HepG2 (cell line): ENCODE measurements around the gene NOL4L. TPM values are rescaled to one million over a fixed set of nuclear protein-coding genes. Genes with fewer than 3 reads are reported as not detected.

Experiments
- GTF2F1 ChIP-seq: fragments of 150-350 bp; IDR thresholded peaks from 2 replicates; pipeline ENCODE4 v1.6.1; 2014; ENCODE audit warnings: low read length
- KAT2B ChIP-seq: fragments of 150-350 bp; IDR thresholded peaks from 2 replicates; pipeline ENCODE4 v1.6.1; 2014; ENCODE audit warnings: low read depth, low read length, borderline replicate concordance
- KLF16 ChIP-seq, 2 experiments: sonication (generic) in 1 of 2; formaldehyde crosslinking in 1 of 2; IDR thresholded peaks; 2 replicates each; pipeline versions ENCODE4 v1.6.1 to v1.8.0; 2016 to 2023; ENCODE audit warnings: missing genetic modification reagents in 2 of 2, missing compliant biosample characterization in 1 of 2
- LCORL ChIP-seq, 2 experiments: fragments of 450-650 bp in 1 of 2; sonication (generic) in 1 of 2; formaldehyde crosslinking in 1 of 2; IDR thresholded peaks; 2 replicates each; pipeline versions ENCODE4 v1.5.0 to v1.6.1; 2017 to 2020; ENCODE audit warnings: antibody characterized with exemption in 1 of 2, missing genetic modification reagents in 1 of 2
- RCOR2 ChIP-seq: IDR thresholded peaks from 2 replicates; pipeline ENCODE4 v1.6.1; 2016; ENCODE audit warnings: missing biosample characterization, missing genetic modification reagents
- ZC3H4 ChIP-seq: sonication (generic); formaldehyde crosslinking; IDR thresholded peaks from 2 replicates; pipeline ENCODE4 v1.4.0; 2020; ENCODE audit warnings: missing genetic modification reagents, borderline replicate concordance
- ZNF282 ChIP-seq: fragments of 450-650 bp; IDR thresholded peaks from 2 replicates; pipeline ENCODE4 v1.6.1; 2018; ENCODE audit not compliant: partially characterized antibody
- ZNF615 ChIP-seq: sonication (generic); formaldehyde crosslinking; IDR thresholded peaks from 2 replicates; pipeline ENCODE4 v1.5.0; 2020; ENCODE audit warnings: mild to moderate bottlenecking, missing genetic modification reagents, borderline replicate concordance
- ZNF619 ChIP-seq: sonication (generic); formaldehyde crosslinking; IDR thresholded peaks from 2 replicates; pipeline ENCODE4 v1.4.0; 2020; ENCODE audit warnings: mild to moderate bottlenecking, missing genetic modification reagents
- ZNF670 ChIP-seq: sonication (generic); formaldehyde crosslinking; IDR thresholded peaks from 2 replicates; pipeline ENCODE4 v1.8.0; 2022; ENCODE audit warnings: mild to moderate bottlenecking, missing genetic modification reagents, borderline replicate concordance
- ZNF674 ChIP-seq: sonication (generic); formaldehyde crosslinking; IDR thresholded peaks from 2 replicates; pipeline ENCODE4 v1.5.0; 2020; ENCODE audit warnings: low read depth, mild to moderate bottlenecking, missing genetic modification reagents
- ZNF773 ChIP-seq: sonication (generic); formaldehyde crosslinking; IDR thresholded peaks from 2 replicates; pipeline ENCODE4 v1.4.0; 2020; ENCODE audit warnings: missing genetic modification reagents, borderline replicate concordance
- polyA plus RNA-seq, 8 experiments: library from polyadenylated mRNA; depleted of rRNA in 3 of 8; stranded (reverse) in 7 of 8; unstranded in 1 of 8; fragments of >200 nt; fragmentation: Illumina TruSeq in 4 of 8; extraction: Trizol in 4 of 8; gene quantifications; 2 replicates each; pipeline versions ENCODE4 v1.2.1 to v1.2.3, GENCODE V29; 2011 to 2016; ENCODE audit warnings: low read depth in 4 of 8, missing spikeins in 1 of 8, mixed read lengths in 1 of 8; ENCODE audit not compliant: insufficient read depth in 1 of 8
- total RNA-seq, 5 experiments: library from RNA; depleted of rRNA; stranded (reverse); fragments of >200 nt; fragmentation: Illumina TruSeq; extraction: Trizol; gene quantifications; 2 replicates each; pipeline ENCODE4 v1.2.3, GENCODE V29; 2016; ENCODE audit warnings: low read depth in 1 of 5
- TF ChIP-seq, protein P1 (sequence below): IDR thresholded peaks from 2 replicates; pipeline ENCODE4 v1.6.1; 2016; ENCODE audit warnings: missing compliant biosample characterization, missing genetic modification reagents, borderline replicate concordance
- TF ChIP-seq, protein P2 (sequence below): sonication (generic); formaldehyde crosslinking; IDR thresholded peaks from 2 replicates; pipeline ENCODE4 v1.4.0; 2020; ENCODE audit warnings: missing genetic modification reagents
- TF ChIP-seq, protein P3 (sequence below): sonication (generic); formaldehyde crosslinking; IDR thresholded peaks from 2 replicates; pipeline ENCODE4 v1.4.0; 2020; ENCODE audit warnings: low read depth, mild to moderate bottlenecking, missing genetic modification reagents
- TF ChIP-seq, protein P4 (sequence below): sonication (generic); formaldehyde crosslinking; IDR thresholded peaks from 2 replicates; pipeline ENCODE4 v1.5.0; 2020; ENCODE audit warnings: missing genetic modification reagents, mild to moderate bottlenecking, borderline replicate concordance
- TF ChIP-seq, protein P5 (sequence below): sonication (generic); formaldehyde crosslinking; IDR thresholded peaks from 2 replicates; pipeline ENCODE4 v1.5.0; 2020; ENCODE audit warnings: mild to moderate bottlenecking, missing genetic modification reagents

The NOL4L gene
- total and polyA plus RNA-seq, 2 of the 13 experiments (the other 11 are each of a cell fraction or from before 2014, with no cell fraction given) = 16.6 to 35.4 TPM

DNA sequence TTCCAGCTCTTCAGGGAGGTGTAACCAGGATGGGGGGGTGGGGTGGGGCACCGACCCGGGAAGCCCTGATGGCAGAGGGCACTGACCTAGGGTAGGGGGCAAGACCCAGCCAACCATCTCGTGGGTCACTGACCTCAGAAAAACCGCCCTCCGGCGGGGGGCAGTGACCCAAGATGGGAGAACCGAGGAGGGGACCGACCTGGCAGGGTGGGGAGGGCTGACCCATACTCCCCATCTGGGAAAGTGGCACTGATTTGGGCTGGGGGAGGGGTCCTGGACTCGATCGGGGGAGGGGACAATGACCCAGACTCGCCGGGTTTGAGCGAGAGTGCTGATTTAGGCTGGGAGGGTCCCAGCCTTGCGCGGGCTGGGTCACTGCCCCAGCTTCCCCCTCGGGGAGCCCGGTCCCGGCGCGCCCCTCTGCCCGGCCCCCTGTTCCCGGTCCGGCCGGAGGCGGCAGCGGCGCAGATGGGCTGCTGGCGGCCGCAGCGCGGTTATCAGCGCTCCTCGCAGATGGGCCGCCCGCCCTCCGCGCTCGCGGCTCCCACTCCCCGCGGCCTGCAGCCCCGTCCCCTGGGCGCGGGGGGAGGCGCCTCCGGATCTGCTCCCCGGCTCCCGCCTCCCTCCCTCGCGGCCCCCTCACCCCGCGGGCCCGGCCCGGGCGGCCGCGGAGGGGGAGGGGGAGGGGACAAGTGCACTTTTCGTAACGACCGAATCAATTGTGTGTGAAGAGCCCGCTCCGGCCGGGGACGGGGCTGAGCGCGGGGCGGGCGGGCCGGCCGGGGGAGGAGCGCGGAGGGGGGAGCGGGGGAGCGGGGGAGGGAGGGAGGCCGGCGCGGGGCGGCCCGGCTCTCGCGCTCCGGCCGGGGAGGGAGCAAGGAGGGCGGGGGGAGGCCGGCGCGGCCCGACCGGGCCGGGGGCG lies 2.2 kb downstream of the NOL4L start (continued):
- TF ChIP-seq, protein P1, sequence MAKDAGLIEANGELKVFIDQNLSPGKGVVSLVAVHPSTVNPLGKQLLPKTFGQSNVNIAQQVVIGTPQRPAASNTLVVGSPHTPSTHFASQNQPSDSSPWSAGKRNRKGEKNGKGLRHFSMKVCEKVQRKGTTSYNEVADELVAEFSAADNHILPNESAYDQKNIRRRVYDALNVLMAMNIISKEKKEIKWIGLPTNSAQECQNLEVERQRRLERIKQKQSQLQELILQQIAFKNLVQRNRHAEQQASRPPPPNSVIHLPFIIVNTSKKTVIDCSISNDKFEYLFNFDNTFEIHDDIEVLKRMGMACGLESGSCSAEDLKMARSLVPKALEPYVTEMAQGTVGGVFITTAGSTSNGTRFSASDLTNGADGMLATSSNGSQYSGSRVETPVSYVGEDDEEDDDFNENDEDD = 0 out of 2 replicates have a peak, but pooled peaks have one; percentile 28
- TF ChIP-seq KAT2B (no peak), ZNF670 (CRISPR knock-in tag) (peak; percentile 74; the same call in 1 of the 2 replicates), ZNF773 (CRISPR knock-in tag) (peak; percentile 43; the same call in 1 of the 2 replicates), GTF2F1 (no peak), ZNF282 (no peak), ZNF674 (CRISPR knock-in tag) (0 out of 2 replicates have a peak, but pooled peaks have one; percentile 29), ZNF615 (no peak), KLF16 (CRISPR knock-in tag; IDR thresholded peaks at IDR 0.05) (peak in 1 of 2 experiments; percentile 49; a peak in 1 of 4 replicates), LCORL (IDR thresholded peaks at IDR 0.05) (no peak), LCORL (CRISPR knock-in tag; IDR thresholded peaks at IDR 0.05) (peak; percentile 65; the same call in 1 of the 2 replicates), ZC3H4 (CRISPR knock-in tag) (no peak), ZNF619 (no peak), RCOR2 (CRISPR knock-in tag) (no peak)
- TF ChIP-seq, protein P2, sequence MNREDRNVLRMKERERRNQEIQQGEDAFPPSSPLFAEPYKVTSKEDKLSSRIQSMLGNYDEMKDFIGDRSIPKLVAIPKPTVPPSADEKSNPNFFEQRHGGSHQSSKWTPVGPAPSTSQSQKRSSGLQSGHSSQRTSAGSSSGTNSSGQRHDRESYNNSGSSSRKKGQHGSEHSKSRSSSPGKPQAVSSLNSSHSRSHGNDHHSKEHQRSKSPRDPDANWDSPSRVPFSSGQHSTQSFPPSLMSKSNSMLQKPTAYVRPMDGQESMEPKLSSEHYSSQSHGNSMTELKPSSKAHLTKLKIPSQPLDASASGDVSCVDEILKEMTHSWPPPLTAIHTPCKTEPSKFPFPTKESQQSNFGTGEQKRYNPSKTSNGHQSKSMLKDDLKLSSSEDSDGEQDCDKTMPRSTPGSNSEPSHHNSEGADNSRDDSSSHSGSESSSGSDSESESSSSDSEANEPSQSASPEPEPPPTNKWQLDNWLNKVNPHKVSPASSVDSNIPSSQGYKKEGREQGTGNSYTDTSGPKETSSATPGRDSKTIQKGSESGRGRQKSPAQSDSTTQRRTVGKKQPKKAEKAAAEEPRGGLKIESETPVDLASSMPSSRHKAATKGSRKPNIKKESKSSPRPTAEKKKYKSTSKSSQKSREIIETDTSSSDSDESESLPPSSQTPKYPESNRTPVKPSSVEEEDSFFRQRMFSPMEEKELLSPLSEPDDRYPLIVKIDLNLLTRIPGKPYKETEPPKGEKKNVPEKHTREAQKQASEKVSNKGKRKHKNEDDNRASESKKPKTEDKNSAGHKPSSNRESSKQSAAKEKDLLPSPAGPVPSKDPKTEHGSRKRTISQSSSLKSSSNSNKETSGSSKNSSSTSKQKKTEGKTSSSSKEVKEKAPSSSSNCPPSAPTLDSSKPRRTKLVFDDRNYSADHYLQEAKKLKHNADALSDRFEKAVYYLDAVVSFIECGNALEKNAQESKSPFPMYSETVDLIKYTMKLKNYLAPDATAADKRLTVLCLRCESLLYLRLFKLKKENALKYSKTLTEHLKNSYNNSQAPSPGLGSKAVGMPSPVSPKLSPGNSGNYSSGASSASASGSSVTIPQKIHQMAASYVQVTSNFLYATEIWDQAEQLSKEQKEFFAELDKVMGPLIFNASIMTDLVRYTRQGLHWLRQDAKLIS (CRISPR knock-in tag) = no peak
- TF ChIP-seq, protein P3, sequence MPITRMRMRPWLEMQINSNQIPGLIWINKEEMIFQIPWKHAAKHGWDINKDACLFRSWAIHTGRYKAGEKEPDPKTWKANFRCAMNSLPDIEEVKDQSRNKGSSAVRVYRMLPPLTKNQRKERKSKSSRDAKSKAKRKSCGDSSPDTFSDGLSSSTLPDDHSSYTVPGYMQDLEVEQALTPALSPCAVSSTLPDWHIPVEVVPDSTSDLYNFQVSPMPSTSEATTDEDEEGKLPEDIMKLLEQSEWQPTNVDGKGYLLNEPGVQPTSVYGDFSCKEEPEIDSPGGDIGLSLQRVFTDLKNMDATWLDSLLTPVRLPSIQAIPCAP = no peak
- TF ChIP-seq, protein P4, sequence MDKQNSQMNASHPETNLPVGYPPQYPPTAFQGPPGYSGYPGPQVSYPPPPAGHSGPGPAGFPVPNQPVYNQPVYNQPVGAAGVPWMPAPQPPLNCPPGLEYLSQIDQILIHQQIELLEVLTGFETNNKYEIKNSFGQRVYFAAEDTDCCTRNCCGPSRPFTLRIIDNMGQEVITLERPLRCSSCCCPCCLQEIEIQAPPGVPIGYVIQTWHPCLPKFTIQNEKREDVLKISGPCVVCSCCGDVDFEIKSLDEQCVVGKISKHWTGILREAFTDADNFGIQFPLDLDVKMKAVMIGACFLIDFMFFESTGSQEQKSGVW (CRISPR knock-in tag) = no peak
- TF ChIP-seq, protein P5, sequence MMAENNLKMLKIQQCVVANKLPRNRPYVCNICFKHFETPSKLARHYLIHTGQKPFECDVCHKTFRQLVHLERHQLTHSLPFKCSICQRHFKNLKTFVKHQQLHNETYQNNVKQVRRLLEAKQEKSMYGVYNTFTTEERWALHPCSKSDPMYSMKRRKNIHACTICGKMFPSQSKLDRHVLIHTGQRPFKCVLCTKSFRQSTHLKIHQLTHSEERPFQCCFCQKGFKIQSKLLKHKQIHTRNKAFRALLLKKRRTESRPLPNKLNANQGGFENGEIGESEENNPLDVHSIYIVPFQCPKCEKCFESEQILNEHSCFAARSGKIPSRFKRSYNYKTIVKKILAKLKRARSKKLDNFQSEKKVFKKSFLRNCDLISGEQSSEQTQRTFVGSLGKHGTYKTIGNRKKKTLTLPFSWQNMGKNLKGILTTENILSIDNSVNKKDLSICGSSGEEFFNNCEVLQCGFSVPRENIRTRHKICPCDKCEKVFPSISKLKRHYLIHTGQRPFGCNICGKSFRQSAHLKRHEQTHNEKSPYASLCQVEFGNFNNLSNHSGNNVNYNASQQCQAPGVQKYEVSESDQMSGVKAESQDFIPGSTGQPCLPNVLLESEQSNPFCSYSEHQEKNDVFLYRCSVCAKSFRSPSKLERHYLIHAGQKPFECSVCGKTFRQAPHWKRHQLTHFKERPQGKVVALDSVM (CRISPR knock-in tag) = no peak
